ENCODE measurements around the gene CDC73. TPM values are rescaled to one million over a fixed set of nuclear protein-coding genes. Genes with fewer than 3 reads are reported as not detected.

CDC73 gene
- total RNA-seq, 1 experiment from 2014 or later = 63.2 TPM

- TF ChIP-seq SIN3A (IDR thresholded peaks at IDR 0.05; ENCODE audit: low read depth) = no peak
- no peak for TF ChIP-seq SP1 (IDR thresholded peaks at IDR 0.05; ENCODE audit: low read depth)
- RAD21 ChIA-PET (ENCODE audit: low non-redundant PET in 1 of 2, low total read pairs in 2 of 2, uncharacterized antibody in 2 of 2, unreplicated experiment in 2 of 2) = no interaction called here
- POLR2A ChIA-PET = interaction anchor here (1.0 kb wide), 1 partner anchor 83 kb away, joined by 3 read pairs; the partner anchor contains the start of genes RO60 and UCHL5
- H3K9ac ChIP-seq (ENCODE audit: low read length) = no peak overlapping the region
- peaks cover 12% of the 10 kb centered on the region; the same call in 1 of the 2 replicates for H4K20me1 ChIP-seq (ENCODE audit: insufficient read depth)
- H3K9me2 ChIP-seq (ENCODE audit: insufficient read depth) = no peaks in the 10 kb centered on the region
- H3K27ac ChIP-seq (ENCODE audit: low read depth, low read length) = no peak overlapping the region
- no peak for DNase-seq (ENCODE audit: low read depth, low spot score)
- peaks cover 77% of the 10 kb centered on the region for H3K79me2 ChIP-seq (ENCODE audit: insufficient read depth, low read length)
- no peak for ATAC-seq
- peaks cover 18 to 41% of the 10 kb centered on the region in 2 experiments for H3K36me3 ChIP-seq (ENCODE audit: control insufficient read depth in 1 of 2, insufficient read depth in 2 of 2, low read length in 2 of 2)
- H3K9me3 ChIP-seq (ENCODE audit: control insufficient read depth in 1 of 2, insufficient read depth in 1 of 2, low read depth in 1 of 2, low read length in 2 of 2) = no peaks in the 10 kb centered on the region
- H3K4me2 ChIP-seq (ENCODE audit: low read length) = no peak overlapping the region
- no peaks in the 10 kb centered on the region for H3K27me3 ChIP-seq (ENCODE audit: insufficient read depth, low read length)
- CTCF ChIA-PET = interaction anchor here (0.6 to 2.7 kb wide), 8 partner anchors 8 to 612 kb away, joined by 3 to 21 read pairs (median 6); partner anchors contain the start of gene CDC73
- BruUV-seq (replicated peaks) = no TSS peak
- no peak overlapping the region for H3K4me3 ChIP-seq (replicated peaks in 1 of 2; ENCODE audit: low read depth in 1 of 2, low read length in 2 of 2)
- no peaks in the 10 kb centered on the region for H3K4me1 ChIP-seq (ENCODE audit: control insufficient read depth in 1 of 2, insufficient read depth in 2 of 2, low read length in 2 of 2)
- H2AFZ ChIP-seq (ENCODE audit: low read depth, low read length, poor library complexity, severe bottlenecking) = no peak overlapping the region
- intact Hi-C loops (cut with micrococcal nuclease) = loop anchor here (5.0 kb wide), 1 partner anchor 1155 kb away; no protein-coding TSS in a partner anchor
These were observed 20.6 kb downstream of the CDC73 start for GRCh38 chr1:193142409-193142808.

DNA sequence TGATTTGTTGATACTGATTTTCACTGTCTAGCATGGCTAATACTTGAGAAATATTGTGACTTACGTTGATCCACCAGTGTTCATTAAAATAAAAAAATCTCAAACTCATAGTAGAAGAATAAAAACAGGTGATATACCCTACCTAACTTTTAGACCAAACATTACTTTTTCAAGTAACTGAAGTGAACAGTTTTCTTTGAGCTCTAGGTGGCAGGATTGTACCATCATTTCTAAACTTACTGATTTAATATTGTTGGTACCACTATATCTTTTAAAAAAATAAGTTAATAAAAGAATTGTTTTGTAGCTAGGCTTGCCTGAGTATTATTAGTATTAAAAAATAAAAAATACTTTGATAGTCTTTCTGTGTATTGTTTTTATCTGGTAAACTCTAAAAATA is 21.5 kb downstream of the CDC73 start:
- Histone ChIP-seq H3K4me2 (ENCODE audit: low read length) (no peak overlapping the region), H3K4me1 (ENCODE audit: control insufficient read depth in 1 of 2, insufficient read depth in 2 of 2, low read length in 2 of 2) (no peaks in the 10 kb centered on the region), H3K27me3 (ENCODE audit: insufficient read depth, low read length) (no peaks in the 10 kb centered on the region), H3K9ac (ENCODE audit: low read length) (no peak overlapping the region), H3K9me2 (ENCODE audit: insufficient read depth) (no peaks in the 10 kb centered on the region), H4K20me1 (ENCODE audit: insufficient read depth) (peaks cover 12% of the 10 kb centered on the region; the same call in 1 of the 2 replicates), H2AFZ (ENCODE audit: low read depth, low read length, poor library complexity, severe bottlenecking) (no peak overlapping the region), H3K9me3 (ENCODE audit: control insufficient read depth in 1 of 2, insufficient read depth in 1 of 2, low read depth in 1 of 2, low read length in 2 of 2) (no peaks in the 10 kb centered on the region), H3K27ac (ENCODE audit: low read depth, low read length) (no peak overlapping the region), H3K36me3 (ENCODE audit: control insufficient read depth in 1 of 2, insufficient read depth in 2 of 2, low read length in 2 of 2) (peaks cover 22 to 38% of the 10 kb centered on the region in 2 experiments), H3K4me3 (replicated peaks in 1 of 2; ENCODE audit: low read depth in 1 of 2, low read length in 2 of 2) (no peak overlapping the region), H3K79me2 (ENCODE audit: insufficient read depth, low read length) (peaks cover 68% of the 10 kb centered on the region)
- ChIA-PET RAD21 (ENCODE audit: low non-redundant PET in 1 of 2, low total read pairs in 2 of 2, uncharacterized antibody in 2 of 2, unreplicated experiment in 2 of 2) (no interaction called here), CTCF (interaction anchor here (0.7 to 2.7 kb wide), 8 partner anchors 9 to 611 kb away, joined by 3 to 21 read pairs (median 6); partner anchors contain the start of gene CDC73), POLR2A (no interaction called here)
- TF ChIP-seq CTCF (IDR thresholded peaks at IDR 0.05 in 2 of 3, conservative IDR thresholded peaks at IDR 0.05 in 1 of 3; ENCODE audit: borderline replicate concordance in 1 of 3, insufficient read depth in 1 of 3, low read depth in 2 of 3, low read length in 2 of 3) (peak; percentile 22 to 46 (median 26); a peak in 2 of 6 replicates), REST (IDR thresholded peaks at IDR 0.05; ENCODE audit: low read depth) (no peak), RAD21 (IDR thresholded peaks at IDR 0.05; ENCODE audit: low read depth) (peak; percentile 59)
- BruUV-seq (replicated peaks) = TSS peak; percentile 1
- DNase-seq (ENCODE audit: low read depth, low spot score) (no peak), ATAC-seq (0 out of 2 replicates have a peak, but pooled peaks have one; percentile 46)
- intact Hi-C loops (cut with micrococcal nuclease) = loop anchor here (5.0 kb wide), 1 partner anchor 1154 kb away; no protein-coding TSS in a partner anchor

All from HCT116 (cell line).